Ovary (tissue), 3 donors: ENCODE data around the gene RBM33.

Experiments
- EP300 ChIP-seq: sonication (generic); formaldehyde crosslinking; IDR thresholded peaks from one replicate; pipeline ENCODE4 v1.6.1; 2017; ENCODE audit warnings: antibody characterized with exemption
- POLR2A ChIP-seq: fragments of 450-650 bp; IDR thresholded peaks from one replicate; pipeline ENCODE4 v1.6.1; 2017; ENCODE audit warnings: antibody characterized with exemption, mild to moderate bottlenecking, moderate library complexity
- TF ChIP-seq, protein P1 (sequence below), 3 donors: fragments of 450-650 bp in 2 of 3; fragments of 200-600 bp in 1 of 3; IDR thresholded peaks; one replicate each; pipeline versions ENCODE4 v1.5.1 to v1.8.0; 2016 to 2022; ENCODE audit warnings: antibody characterized with exemption in 3 of 3, mild to moderate bottlenecking in 1 of 3
- donor health status: DM: no; HTN: no; CAD: no.

DNA sequence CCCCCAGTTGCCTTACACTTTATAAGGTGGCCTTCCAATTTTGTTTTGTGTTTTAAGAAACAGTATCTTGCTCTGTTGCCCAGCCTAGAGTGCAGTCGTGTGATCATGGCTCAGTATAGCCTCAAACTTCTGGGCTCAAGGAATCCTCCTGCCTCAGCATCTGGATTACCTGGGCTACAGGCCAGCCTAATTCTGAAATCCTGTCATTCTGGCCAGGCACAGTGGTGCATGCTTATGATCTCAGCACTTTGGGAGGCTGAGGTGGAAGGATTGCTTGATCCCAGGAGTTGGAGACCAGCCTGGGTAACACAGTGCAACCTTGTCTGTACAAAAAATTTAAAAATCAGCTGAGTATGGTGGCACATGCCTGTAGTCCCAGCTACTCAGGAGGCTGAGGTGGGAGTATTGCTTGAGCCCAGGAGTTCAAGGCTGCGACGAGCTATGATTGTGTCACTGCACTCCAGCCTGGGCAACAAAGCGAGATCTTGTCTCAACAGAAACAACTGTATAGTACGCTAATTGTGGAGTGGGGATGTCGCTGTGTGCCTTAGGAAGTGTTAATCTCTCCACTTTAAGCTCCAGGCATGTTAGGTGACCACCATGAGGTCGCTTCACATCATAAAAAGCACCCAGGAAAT lies 24.7 kb upstream of the RBM33 start:
- TF ChIP-seq POLR2A (no peak), EP300 (no peak)
- TF ChIP-seq, protein P1, sequence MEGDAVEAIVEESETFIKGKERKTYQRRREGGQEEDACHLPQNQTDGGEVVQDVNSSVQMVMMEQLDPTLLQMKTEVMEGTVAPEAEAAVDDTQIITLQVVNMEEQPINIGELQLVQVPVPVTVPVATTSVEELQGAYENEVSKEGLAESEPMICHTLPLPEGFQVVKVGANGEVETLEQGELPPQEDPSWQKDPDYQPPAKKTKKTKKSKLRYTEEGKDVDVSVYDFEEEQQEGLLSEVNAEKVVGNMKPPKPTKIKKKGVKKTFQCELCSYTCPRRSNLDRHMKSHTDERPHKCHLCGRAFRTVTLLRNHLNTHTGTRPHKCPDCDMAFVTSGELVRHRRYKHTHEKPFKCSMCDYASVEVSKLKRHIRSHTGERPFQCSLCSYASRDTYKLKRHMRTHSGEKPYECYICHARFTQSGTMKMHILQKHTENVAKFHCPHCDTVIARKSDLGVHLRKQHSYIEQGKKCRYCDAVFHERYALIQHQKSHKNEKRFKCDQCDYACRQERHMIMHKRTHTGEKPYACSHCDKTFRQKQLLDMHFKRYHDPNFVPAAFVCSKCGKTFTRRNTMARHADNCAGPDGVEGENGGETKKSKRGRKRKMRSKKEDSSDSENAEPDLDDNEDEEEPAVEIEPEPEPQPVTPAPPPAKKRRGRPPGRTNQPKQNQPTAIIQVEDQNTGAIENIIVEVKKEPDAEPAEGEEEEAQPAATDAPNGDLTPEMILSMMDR (IDR thresholded peaks at IDR 0.05): no peak
